Lower leg skin (tissue), 3 donors: ENCODE data around the gene ARHGAP9.
"Not testable (repeated sequence)": the region's sequence is repeated elsewhere in the genome, so short reads cannot be mapped to it uniquely, and the experiment has no call there.

Experiments
- CTCF ChIP-seq, 3 donors: fragments of 450-650 bp; IDR thresholded peaks; one replicate each; pipeline ENCODE4 v1.5.1; 2016; ENCODE audit warnings: antibody characterized with exemption in 3 of 3, mild to moderate bottlenecking in 3 of 3, moderate library complexity in 2 of 3
- POLR2A ChIP-seq, 2 donors: fragments of 450-650 bp; IDR thresholded peaks; one replicate each; pipeline ENCODE4 v1.6.1; 2016 to 2017; ENCODE audit warnings: antibody characterized with exemption in 2 of 2, mild to moderate bottlenecking in 1 of 2, moderate library complexity in 1 of 2

- not testable (repeated sequence) for TF ChIP-seq CTCF, POLR2A (IDR thresholded peaks at IDR 0.05)
These were observed 15.5 kb upstream of the ARHGAP9 start for GRCh38 chr12:57495051-57495701.
